HG03066 (cell line): Measurements from ENCODE around the gene ERICH2.

Experiments used
- ATAC-seq: cut with Tn5 transposase; IDR thresholded peaks from one replicate; pipeline ENCODE4 v1.9.1; 2021; ENCODE audit warnings: low read depth; ENCODE audit not compliant: unreplicated experiment

The ERICH2 gene

GRCh38 chr2:170815746-170816503 is 45.7 kb downstream of the ERICH2 start:
- ATAC-seq: no peak

- ATAC-seq: peak; percentile 60
These were observed 46.4 kb downstream of the ERICH2 start, which contains the start of gene GAD1 for GRCh38 chr2:170816504-170817092. GAD1 (plus strand) TSS chr2:170816887; CDS start chr2:170818592, 1,705 bp downstream.

- no peak for ATAC-seq
These were observed 47.2 kb downstream of the ERICH2 start for GRCh38 chr2:170817093-170818035.

GRCh38 chr2:170818036-170818751 is 48.0 kb downstream of the ERICH2 start:
- no peak for ATAC-seq

- no peak for ATAC-seq
These were observed 48.7 kb downstream of the ERICH2 start for GRCh38 chr2:170818752-170819470.

- no peak for ATAC-seq
These were observed 49.8 kb downstream of the ERICH2 start for GRCh38 chr2:170819680-170820664.

GRCh38 chr2:170820757-170821530 is 50.8 kb downstream of the ERICH2 start:
- ATAC-seq: no peak

GRCh38 chr2:170821531-170822289 is 51.5 kb downstream of the ERICH2 start:
- ATAC-seq: no peak

- no peak for ATAC-seq
These were observed 52.3 kb downstream of the ERICH2 start for GRCh38 chr2:170822290-170823087.

GRCh38 chr2:170823088-170823897 is 53.1 kb downstream of the ERICH2 start:
- ATAC-seq: no peak

GRCh38 chr2:170823898-170824215 is 53.7 kb downstream of the ERICH2 start:
- ATAC-seq: no peak

- ATAC-seq: no peak
These were observed 54.4 kb downstream of the ERICH2 start for GRCh38 chr2:170824526-170825015.

GRCh38 chr2:170827841-170828532 is 57.8 kb downstream of the ERICH2 start:
- no peak for ATAC-seq

GRCh38 chr2:170828533-170828916 is 58.3 kb downstream of the ERICH2 start:
- no peak for ATAC-seq

GRCh38 chr2:170829036-170829435 is 58.9 kb downstream of the ERICH2 start:
- no peak for ATAC-seq
